Type B pancreatic cell (in vitro differentiated cells): Measurements from ENCODE around the gene SPOCK2. TPM values are rescaled to one million over a fixed set of nuclear protein-coding genes. Genes with fewer than 3 reads are reported as not detected.

Experiments used
- DNase-seq: peaks from one replicate; pipeline ENCODE4 v3.0.0; 2021; ENCODE audit warnings: mixed read lengths; ENCODE audit not compliant: unreplicated experiment; ENCODE audit errors: extremely low spot score
- H3K27ac Mint-ChIP-seq: 2 replicates; pipeline ENCODE4 v1.8.0; 2021; ENCODE audit warnings: mild to moderate bottlenecking, mixed read lengths
- H3K27me3 Mint-ChIP-seq: 2 replicates; pipeline ENCODE4 v1.8.0; 2021; ENCODE audit warnings: mixed read lengths
- H3K36me3 Mint-ChIP-seq: 2 replicates; pipeline ENCODE4 v1.8.0; 2021; ENCODE audit warnings: mixed read lengths
- H3K4me1 Mint-ChIP-seq: one replicate; pipeline ENCODE4 v1.8.0; 2021; ENCODE audit warnings: mixed read lengths; ENCODE audit not compliant: unreplicated experiment
- H3K4me3 Mint-ChIP-seq: 2 replicates; pipeline ENCODE4 v1.8.0; 2021; ENCODE audit warnings: mild to moderate bottlenecking, mixed read lengths
- H3K9me3 Mint-ChIP-seq: 2 replicates; pipeline ENCODE4 v1.8.0; 2021; ENCODE audit warnings: mixed read lengths
- total RNA-seq: library from RNA; stranded (reverse); gene quantifications from 2 replicates; pipeline ENCODE4 v1.2.1, GENCODE V29; 2021; ENCODE audit warnings: low replicate concordance
- TF ChIP-seq, protein P1 (sequence below): fragments of 200-600 bp; sonication (generic); conservative IDR thresholded peaks from 2 replicates; pipeline ENCODE4 v1.5.0; 2021; ENCODE audit warnings: antibody characterized with exemption, mild to moderate bottlenecking

Gene SPOCK2
- total RNA-seq, 1 donor from 2014 or later, result 13.8 TPM

DNA sequence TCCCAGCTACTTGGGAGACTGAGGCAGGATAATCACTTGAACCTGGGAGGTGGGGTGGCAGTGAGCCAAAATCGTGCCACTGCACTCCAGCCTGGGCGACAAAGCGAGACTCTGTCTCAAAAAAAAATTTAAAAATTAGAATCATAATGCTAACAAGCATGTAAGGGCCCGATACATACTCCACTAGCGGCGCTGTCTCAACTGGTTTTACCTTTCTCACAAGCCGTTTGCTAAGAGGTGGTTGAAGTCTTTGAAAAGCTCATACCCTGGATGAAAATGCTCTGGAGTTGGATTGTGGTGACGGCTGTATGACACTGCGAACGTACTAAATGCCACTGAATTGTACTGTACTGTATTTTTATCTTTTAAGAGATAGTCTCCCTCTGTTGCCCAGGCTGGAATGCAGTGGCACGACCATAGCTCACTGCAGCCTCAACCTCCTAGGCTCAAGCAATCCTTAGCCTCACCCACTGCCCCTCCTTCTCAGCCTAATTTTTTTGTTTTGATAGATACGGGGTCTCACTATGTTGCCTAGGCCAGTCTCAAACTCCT, 29.9 kb downstream of the SPOCK2 start:
- Mint-ChIP-seq H3K9me3 (no peaks in the 10 kb centered on the region), H3K36me3 (no peaks in the 10 kb centered on the region), H3K27ac (no peak overlapping the region), H3K27me3 (no peaks in the 10 kb centered on the region), H3K4me1 (peaks cover 23% of the 10 kb centered on the region), H3K4me3 (no peak overlapping the region)
- TF ChIP-seq, protein P1, sequence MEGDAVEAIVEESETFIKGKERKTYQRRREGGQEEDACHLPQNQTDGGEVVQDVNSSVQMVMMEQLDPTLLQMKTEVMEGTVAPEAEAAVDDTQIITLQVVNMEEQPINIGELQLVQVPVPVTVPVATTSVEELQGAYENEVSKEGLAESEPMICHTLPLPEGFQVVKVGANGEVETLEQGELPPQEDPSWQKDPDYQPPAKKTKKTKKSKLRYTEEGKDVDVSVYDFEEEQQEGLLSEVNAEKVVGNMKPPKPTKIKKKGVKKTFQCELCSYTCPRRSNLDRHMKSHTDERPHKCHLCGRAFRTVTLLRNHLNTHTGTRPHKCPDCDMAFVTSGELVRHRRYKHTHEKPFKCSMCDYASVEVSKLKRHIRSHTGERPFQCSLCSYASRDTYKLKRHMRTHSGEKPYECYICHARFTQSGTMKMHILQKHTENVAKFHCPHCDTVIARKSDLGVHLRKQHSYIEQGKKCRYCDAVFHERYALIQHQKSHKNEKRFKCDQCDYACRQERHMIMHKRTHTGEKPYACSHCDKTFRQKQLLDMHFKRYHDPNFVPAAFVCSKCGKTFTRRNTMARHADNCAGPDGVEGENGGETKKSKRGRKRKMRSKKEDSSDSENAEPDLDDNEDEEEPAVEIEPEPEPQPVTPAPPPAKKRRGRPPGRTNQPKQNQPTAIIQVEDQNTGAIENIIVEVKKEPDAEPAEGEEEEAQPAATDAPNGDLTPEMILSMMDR, result no peak
- DNase-seq, result no peak

DNA sequence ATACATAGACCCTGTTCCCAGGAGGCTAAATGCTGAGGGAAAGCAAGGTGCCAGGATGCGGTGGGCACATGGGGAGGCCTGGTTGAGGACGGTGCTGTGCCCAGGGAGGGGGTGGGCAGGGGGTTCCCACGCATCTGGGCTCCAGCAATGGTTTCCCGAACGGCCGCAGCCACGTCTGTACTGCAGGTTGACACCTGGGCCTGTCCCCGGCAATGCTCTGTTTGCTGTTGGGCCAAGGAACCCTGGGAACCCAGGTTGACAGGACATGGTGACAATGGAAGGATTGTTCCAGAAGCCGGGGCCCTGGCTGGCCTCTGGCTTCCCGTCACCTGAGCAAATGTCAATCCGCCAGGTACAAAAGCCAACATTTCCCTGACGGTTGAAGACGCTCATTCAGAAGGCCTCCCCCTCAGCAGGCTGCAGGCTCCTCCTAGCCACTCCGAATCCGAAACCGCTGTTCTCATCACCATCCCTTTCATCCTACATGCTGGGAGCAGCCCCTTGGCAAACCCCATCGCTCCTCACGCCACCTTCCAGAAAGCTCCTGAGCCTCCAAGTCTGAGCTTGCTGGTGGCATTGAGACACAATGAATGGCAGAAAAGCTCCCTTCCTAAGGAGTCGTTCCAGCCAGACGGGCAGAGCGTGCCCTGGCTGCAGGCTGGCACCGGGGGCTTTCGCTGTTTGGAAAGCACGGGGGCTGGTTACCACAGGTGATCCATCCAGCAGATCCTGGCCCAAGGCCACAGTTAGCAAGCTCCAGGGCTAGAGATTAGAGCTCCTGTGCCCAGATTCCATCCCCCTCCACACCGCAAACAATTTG, 31.2 kb downstream of the SPOCK2 start:
- Mint-ChIP-seq H3K36me3 (no peaks in the 10 kb centered on the region), H3K27ac (no peak overlapping the region), H3K27me3 (no peaks in the 10 kb centered on the region), H3K9me3 (no peaks in the 10 kb centered on the region), H3K4me3 (no peak overlapping the region), H3K4me1 (peaks cover 16% of the 10 kb centered on the region)
- TF ChIP-seq, protein P1, result no peak
- DNase-seq, result no peak

DNA sequence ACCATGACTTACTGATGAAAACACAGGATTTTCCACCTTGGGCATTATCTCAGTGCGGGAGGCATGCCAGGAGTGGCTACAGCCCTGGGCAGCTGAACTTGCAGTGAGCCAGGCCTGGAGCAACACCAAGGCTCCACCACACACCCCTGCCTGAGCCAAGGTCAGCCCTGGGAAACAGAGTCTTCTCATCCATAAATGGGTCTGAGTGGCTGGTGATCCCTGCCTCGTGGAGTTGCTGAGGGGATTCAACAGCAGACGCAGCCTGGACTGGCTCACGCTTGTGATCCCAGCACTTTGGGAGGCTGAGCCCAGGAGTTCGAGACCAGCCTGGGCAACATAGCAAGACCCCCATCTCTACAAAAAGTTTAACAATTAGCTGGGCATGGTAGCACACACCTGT, 32.2 kb downstream of the SPOCK2 start:
- H3K36me3 Mint-ChIP-seq, result no peaks in the 10 kb centered on the region
- H3K4me3 Mint-ChIP-seq, result no peak overlapping the region
- DNase-seq, result no peak
- peaks cover 13% of the 10 kb centered on the region for H3K4me1 Mint-ChIP-seq
- H3K9me3 Mint-ChIP-seq, result no peaks in the 10 kb centered on the region
- TF ChIP-seq, protein P1, result no peak
- no peak overlapping the region for H3K27ac Mint-ChIP-seq
- no peaks in the 10 kb centered on the region for H3K27me3 Mint-ChIP-seq

DNA sequence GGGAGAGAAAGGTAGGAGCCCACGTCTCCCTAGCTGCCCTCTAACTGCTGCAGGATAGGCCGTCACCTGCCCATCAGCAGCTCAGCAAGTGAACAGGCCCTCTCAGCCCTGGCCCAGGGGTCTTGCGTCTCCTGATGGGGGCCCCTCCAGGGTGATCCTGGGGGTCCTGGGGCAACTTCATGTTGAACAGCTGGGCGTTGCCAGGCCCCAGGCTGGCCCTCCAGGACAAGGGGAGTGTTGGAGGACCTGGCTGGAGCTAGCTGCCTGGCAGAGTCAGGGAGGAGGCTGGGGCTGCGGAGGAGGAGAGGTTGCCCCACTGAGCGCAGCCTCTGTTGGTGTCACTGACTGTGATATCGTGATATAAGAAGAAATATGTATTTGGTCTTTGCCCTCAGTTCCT, 34.7 kb downstream of the SPOCK2 start:
- DNase-seq, result no peak
- Mint-ChIP-seq H3K36me3 (no peaks in the 10 kb centered on the region), H3K4me1 (peaks cover 3% of the 10 kb centered on the region), H3K27me3 (no peaks in the 10 kb centered on the region), H3K9me3 (peaks cover 5% of the 10 kb centered on the region), H3K27ac (no peak overlapping the region), H3K4me3 (no peak overlapping the region)
- TF ChIP-seq, protein P1, result no peak

DNA sequence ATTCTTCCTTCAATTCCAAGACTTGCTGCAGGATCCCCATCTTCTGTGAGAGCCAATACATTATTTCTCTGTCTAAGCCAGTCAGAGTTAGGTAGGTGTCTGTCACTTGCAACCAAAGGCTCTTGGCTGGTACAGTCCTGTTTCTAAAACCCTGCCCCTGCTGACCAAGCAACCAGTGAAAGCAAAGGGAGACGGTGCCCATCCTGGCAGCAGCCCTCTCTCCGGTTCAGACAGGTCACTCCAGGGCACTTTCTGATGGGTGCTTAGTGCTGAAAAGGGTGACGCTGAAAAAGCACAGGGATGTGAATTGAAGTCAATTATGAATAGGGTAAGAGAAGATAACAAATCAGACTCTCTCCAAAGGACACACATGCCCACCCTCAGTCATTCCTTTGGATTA, 37.5 kb downstream of the SPOCK2 start:
- no peak overlapping the region for H3K4me3 Mint-ChIP-seq
- no peaks in the 10 kb centered on the region for H3K27me3 Mint-ChIP-seq
- DNase-seq, result no peak
- no peaks in the 10 kb centered on the region for H3K36me3 Mint-ChIP-seq
- peaks cover 7% of the 10 kb centered on the region for H3K4me1 Mint-ChIP-seq
- no peak overlapping the region for H3K27ac Mint-ChIP-seq
- H3K9me3 Mint-ChIP-seq, result peaks cover 13% of the 10 kb centered on the region
- TF ChIP-seq, protein P1, result no peak
